ENCODE results near the gene FOXP1.

DNA sequence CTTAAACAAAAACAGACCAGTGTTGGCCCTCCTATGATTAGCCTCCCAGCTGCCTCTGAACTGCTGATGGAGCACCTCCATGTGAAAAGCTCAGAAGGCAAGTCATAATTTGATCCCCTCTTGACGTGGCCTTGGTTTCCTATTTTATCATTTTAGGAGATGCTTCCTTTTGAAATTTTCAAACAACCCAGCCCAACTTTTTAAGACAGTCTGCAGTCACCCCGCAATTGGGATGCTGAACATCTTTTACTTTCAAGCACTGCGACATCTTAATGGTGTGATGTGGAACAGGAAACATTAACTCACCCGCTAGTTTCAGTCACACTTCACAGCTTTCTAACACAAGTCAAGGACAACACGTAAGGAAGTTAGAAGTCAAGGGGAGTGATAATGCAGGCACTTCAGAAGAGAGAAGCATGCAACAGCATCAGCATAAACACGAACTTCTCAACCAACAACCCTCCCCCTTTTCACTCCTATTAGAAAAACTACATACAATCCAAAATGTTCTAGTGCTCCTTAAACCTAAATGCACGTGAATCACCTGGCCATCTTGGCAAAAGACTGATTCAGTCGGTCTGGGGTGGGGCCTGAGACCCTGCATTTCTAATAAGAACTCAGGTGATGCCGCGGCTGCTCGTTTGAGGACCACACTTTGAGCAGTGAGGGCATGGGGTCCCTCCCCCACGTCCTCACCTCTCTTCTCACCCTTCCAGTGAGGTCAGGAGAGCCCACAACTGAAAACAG, 161.5 kb downstream of the FOXP1 start:
- no peak for TF ChIP-seq CTCF (IDR thresholded peaks at IDR 0.05)
- TF ChIP-seq POLR2AphosphoS5 (IDR thresholded peaks at IDR 0.05): no peak

Measured in breast epithelium (tissue), 3 donors.